Left kidney (tissue), 2 donors: ENCODE data around the gene FNIP2. TPM values are rescaled to one million over a fixed set of nuclear protein-coding genes. Genes with fewer than 3 reads are reported as not detected.
"Not testable (repeated sequence)": the region's sequence is repeated elsewhere in the genome, so short reads cannot be mapped to it uniquely, and the experiment has no call there.

Experiments used
- DNase-seq: peaks from one replicate; pipeline ENCODE4 v3.0.0-alpha.2; 2013
- polyA plus RNA-seq: library from polyadenylated mRNA; unstranded; fragments of 120-200 nt; gene quantifications from one replicate; pipeline ENCODE4 v1.2.1, GENCODE V29; 2013; ENCODE audit not compliant: insufficient read length

The FNIP2 gene
- polyA plus RNA-seq, 1 donor = 46.8 TPM

DNA sequence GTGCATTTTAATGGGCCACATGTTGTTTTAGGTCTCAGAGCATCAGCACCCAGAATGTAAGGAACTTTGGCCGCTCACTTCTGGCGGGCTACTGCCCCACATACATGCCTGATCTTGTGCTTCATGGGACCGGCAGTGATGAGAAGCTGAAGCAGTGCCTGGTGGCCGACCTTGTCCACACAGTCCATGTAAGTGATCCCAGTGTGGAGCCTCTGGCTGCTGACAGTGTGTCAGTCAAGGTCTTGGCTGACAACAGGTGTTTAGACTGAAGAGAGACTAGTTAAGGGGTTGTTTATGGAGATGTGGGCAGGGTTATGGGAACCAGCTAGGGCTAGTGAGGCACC, 101.4 kb downstream of the FNIP2 start:
- DNase-seq = no peak

GRCh38 chr4:158870626-158871334, 102.0 kb downstream of the FNIP2 start:
- DNase-seq = no peak

GRCh38 chr4:158871335-158871724, 102.5 kb downstream of the FNIP2 start:
- DNase-seq = no peak

- DNase-seq = no peak
Measured at GRCh38 chr4:158873795-158874401, 105.1 kb downstream of the FNIP2 start.

GRCh38 chr4:158875026-158875425, 106.2 kb downstream of the FNIP2 start:
- DNase-seq = no peak

DNA sequence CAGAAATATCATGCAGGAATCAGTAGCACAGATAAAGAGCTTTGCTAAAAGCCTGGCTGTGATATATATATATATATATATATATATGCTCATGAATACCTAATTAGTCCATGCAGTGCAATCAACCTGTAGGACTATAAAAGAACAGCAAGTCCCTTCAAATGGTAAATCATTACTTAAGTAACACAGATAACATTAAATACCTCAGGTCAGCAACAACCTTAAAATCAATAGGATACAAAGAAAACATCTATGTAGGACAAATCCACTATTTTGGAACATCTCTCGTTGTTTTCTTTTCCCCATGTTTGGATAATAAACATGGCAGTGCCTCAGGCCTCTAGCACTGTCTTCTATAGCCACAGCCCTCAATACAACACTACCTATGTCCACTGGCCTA, 106.6 kb downstream of the FNIP2 start:
- no peak for DNase-seq

- DNase-seq = no peak
Measured at GRCh38 chr4:158877069-158877468, 108.2 kb downstream of the FNIP2 start.

GRCh38 chr4:158882142-158882541, 113.3 kb downstream of the FNIP2 start:
- not testable (repeated sequence) for DNase-seq

- DNase-seq = no peak
Measured at GRCh38 chr4:158884280-158884679, 115.5 kb downstream of the FNIP2 start.

GRCh38 chr4:158885564-158885963, 116.7 kb downstream of the FNIP2 start:
- no peak for DNase-seq

- DNase-seq = no peak
Measured at GRCh38 chr4:158890294-158890693, 121.5 kb downstream of the FNIP2 start.

DNA sequence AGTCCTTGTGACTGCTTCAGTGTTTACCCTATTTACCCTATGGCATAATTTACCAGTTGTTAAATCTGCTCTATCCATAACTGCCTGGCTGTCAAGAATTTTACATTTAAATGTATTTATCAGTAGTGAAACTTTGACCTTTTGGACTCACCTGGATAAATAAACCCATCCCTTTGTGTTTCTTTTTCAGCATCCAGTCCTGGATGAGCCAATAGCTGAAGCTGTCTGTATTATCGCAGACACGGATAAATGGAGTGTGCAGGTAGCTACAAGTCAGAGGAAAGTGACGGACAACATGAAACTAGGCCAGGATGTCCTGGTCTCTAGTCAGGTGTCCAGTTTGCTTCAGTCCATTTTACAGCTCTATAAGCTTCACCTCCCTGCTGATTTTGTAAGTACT, 122.4 kb downstream of the FNIP2 start:
- no peak for DNase-seq

DNA sequence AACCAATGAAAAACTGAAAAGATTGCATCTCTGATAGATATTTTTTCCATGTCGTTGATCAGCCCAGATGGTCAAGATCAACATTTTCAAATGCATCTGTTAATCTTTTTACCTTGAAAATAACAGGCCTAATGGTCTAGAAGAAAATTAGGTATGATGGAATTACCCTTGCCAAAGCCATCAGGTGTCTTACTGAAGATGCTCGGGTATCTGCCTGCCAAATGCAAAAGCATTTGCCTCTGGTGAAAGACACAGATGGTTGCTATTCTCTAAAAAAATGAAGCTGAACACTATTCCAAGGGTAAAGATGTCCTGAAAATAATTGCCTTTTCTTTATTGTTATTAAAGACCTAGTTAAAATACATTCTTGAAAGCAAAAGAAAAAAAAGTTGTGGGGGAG, 126.0 kb downstream of the FNIP2 start:
- no peak for DNase-seq

DNA sequence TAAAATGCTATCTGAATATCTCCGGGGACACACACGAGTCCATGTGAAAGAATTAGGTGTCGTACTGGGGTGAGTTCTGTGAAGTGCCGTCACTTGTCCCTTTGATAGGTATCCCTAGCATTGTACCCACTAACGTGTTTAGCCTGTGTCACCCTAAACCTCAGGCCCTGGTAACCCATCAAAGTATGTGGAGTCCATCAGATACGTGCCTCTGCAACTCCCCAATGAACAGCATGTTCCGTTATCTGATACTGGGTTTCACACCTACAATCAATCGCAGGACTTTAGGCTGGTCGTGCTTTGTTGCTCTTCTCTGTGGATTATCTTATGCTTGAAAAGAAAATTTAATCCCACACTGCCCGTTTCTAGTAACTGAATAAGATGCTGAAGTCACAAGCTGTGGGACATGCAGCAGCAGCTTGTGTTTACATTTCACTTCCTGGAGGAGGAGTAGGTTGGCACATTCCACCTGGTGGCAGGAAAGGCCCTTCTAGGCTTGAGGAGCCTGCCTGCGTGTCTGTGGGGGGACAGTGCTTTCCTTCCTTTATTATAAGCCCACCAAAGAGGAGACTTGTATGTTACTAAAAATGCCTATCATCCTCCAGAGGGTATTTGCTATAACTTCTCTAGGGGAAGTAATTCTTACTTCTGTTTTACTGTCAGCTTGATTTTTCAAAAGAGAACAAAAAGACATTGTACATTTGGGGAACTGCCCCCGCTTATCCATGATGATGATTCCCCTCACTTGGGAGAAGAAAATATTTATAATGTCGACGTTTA, 127.2 kb downstream of the FNIP2 start:
- DNase-seq = no peak

- not testable (repeated sequence) for DNase-seq
Measured at GRCh38 chr4:158896577-158897238, 127.9 kb downstream of the FNIP2 start.

DNA sequence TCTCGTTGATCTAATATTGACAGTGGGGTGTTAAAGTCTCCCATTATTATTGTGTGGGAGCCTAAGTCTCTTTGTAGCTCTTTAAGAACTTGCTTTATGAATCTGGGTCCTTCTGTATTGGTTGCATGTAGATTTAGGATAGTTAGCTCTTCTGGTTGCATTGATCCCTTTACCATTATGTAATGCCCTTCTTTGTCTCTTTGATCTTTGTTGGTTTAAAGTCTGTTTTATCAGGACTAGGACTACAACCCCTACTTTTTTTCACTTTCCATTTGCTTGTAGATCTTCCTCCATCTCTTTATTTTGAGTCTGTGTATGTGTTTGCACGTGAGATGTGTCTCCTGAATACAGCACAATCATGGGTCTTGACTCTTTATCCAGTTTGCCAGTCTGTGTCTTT, 131.6 kb downstream of the FNIP2 start:
- not testable (repeated sequence) for DNase-seq

GRCh38 chr4:158902280-158903078, 133.7 kb downstream of the FNIP2 start:
- not testable (repeated sequence) for DNase-seq

- no peak for DNase-seq
Measured at GRCh38 chr4:158903079-158903456, 134.2 kb downstream of the FNIP2 start.

DNA sequence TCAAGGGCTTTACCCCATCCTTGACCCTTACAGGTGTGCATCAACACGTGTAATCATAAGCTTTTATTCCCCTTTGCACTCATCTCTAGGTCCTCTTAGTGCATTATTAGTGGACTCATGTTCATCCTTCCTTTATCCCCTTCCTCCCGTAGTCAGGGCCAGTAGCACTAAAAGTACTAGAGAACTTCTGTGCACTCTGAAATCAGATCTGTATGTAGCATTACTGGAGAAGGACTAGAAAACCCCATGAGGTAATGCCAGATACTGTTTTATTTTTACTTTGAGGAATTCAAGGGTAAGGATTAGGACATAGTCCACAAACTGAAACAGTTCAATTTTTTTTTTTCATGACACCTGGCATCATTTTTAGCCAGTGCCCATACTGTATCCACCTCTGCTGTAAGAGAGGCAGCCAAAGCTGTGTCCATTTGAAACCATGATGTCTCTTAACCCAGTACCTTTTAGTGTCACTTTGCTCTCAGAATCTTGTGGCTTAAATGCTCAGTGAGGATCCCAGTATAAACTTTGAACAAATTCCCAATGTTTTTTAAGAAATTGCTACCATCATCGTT, 134.7 kb downstream of the FNIP2 start:
- DNase-seq = no peak

DNA sequence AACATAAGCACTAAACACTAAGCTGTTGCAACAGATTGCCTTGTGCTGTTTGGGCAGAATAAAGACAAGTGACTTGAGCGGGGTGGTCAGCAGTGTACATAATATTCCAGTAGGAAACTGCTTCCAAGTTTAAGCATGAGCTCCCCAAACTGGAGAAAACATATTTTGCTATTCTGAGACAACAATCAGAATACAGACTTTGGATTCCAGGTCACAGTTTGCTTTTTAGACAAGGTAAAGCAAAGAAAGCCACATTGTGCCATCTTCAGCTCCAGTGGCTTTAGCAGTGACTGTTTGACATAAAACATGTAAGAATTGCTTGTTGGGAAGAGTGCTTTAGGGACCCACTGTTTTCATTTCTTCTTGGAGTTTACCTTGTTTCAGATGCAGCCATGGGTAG, 136.0 kb downstream of the FNIP2 start:
- no peak for DNase-seq

DNA sequence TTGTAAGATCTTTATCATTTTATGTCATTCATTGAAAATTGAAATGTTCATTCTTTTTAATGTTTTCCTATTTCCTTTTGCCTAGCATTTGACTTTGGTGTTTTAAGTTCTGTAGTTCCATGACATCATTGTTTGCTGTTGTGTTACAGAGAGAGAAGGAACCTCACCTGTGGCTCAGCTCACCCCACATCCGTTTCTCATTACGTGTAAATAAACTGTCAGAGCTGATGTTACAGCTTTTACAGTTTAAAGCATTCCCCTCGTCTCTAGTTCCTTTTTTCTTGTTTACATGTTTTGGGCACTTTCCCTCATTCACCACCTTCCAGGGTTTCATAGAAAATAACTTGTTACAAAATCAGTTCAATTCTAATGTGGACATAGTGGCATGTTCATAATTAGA, 137.2 kb downstream of the FNIP2 start:
- DNase-seq = no peak

DNA sequence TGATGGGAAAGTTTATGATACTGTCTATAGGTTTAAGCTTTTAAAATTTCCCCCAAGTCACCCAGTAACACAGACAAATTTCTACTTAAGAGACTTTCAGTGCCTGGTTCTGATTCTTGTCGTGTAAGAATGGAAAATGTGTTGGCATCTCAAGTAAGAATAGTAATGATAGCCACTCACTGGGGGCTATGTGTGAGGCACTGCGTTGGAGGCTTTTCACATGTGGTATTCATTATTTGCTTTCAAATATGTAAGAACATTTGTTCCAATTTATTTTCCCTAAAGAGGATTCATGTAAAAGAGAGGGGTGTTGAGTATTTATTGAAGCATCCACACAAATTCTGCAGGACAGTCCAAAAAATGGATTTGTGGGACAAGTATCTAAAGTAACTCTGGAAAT, 143.6 kb downstream of the FNIP2 start:
- DNase-seq = no peak
